K562 (cell line): Measurements from ENCODE around the gene CGREF1. TPM values are rescaled to one million over a fixed set of nuclear protein-coding genes. Genes with fewer than 3 reads are reported as not detected.

Experiments
- CHD1 ChIP-seq: fragments of 200-600 bp; sonication (generic); IDR thresholded peaks from one replicate; pipeline ENCODE4 v1.6.1; 2012; ENCODE audit warnings: mild to moderate bottlenecking, moderate library complexity, low read length, inconsistent platforms
- EZH2 ChIP-seq: IDR thresholded peaks from 2 replicates; pipeline ENCODE4 v1.6.1; 2012; ENCODE audit warnings: low read depth, mild to moderate bottlenecking, inconsistent platforms, low read length, borderline replicate concordance
- FOXJ2 ChIP-seq: fragments of 200-800 bp; sonication (Bioruptor generic); IDR thresholded peaks from 2 replicates; pipeline ENCODE4 v1.6.1; 2016; ENCODE audit warnings: missing genetic modification characterization, missing compliant biosample characterization
- HDAC8 ChIP-seq: fragments of 450-650 bp; IDR thresholded peaks from 2 replicates; pipeline ENCODE4 v1.6.1; 2016; ENCODE audit warnings: mild to moderate bottlenecking, missing genetic modification characterization, moderate library complexity, missing compliant biosample characterization
- HDGF ChIP-seq: fragments of 450-650 bp; IDR thresholded peaks from 2 replicates; pipeline ENCODE4 v1.6.1; 2016
- HNRNPK ChIP-seq: fragments of 200-400 bp; formaldehyde crosslinking; IDR thresholded peaks from one replicate; pipeline ENCODE4 v1.6.1; 2018; ENCODE audit warnings: mild to moderate bottlenecking, low read depth, low read length; ENCODE audit not compliant: poor library complexity, severe bottlenecking
- ILK ChIP-seq: fragments of 450-650 bp; IDR thresholded peaks from 2 replicates; pipeline ENCODE4 v1.6.1; 2016; ENCODE audit warnings: missing genetic modification characterization, low read depth, mild to moderate bottlenecking, missing compliant biosample characterization, moderate library complexity, borderline replicate concordance
- JUN ChIP-seq, 2 experiments: sonication (generic) in 1 of 2; formaldehyde crosslinking in 1 of 2; IDR thresholded peaks; 2 replicates each; pipeline versions ENCODE4 v1.6.1 to v1.8.0; 2012 to 2022; ENCODE audit warnings: borderline replicate concordance in 2 of 2, mild to moderate bottlenecking in 2 of 2, improper control_type of control experiment in 1 of 2, low read depth in 1 of 2, low read length in 1 of 2, missing genetic modification reagents in 1 of 2
- KDM1A ChIP-seq, 2 experiments: fragments of 450-650 bp; IDR thresholded peaks; 2 replicates each; pipeline ENCODE4 v1.6.1; 2016; ENCODE audit warnings: mild to moderate bottlenecking in 2 of 2
- MAFF ChIP-seq: IDR thresholded peaks from 2 replicates; pipeline ENCODE4 v1.6.1; 2012; ENCODE audit warnings: low read length, improper control_type of control experiment
- NCOA2 ChIP-seq, 2 experiments: fragments of 450-650 bp; IDR thresholded peaks; 2 replicates each; pipeline ENCODE4 v1.6.1; 2018; ENCODE audit warnings: mild to moderate bottlenecking in 2 of 2, moderate library complexity in 1 of 2; ENCODE audit not compliant: partially characterized antibody in 2 of 2
- PHF21A ChIP-seq: fragments of 450-650 bp; IDR thresholded peaks from 2 replicates; pipeline ENCODE4 v1.6.1; 2017; ENCODE audit warnings: low read depth, borderline replicate concordance
- PTTG1 ChIP-seq: fragments of 450-650 bp; IDR thresholded peaks from 2 replicates; pipeline ENCODE4 v1.6.1; 2016; ENCODE audit warnings: low read depth, mild to moderate bottlenecking, missing genetic modification characterization, missing compliant biosample characterization
- RBFOX2 ChIP-seq: fragments of 200-400 bp; formaldehyde crosslinking; IDR thresholded peaks from 2 replicates; pipeline ENCODE4 v1.6.1; 2017; ENCODE audit warnings: low read depth, mild to moderate bottlenecking, low read length, moderate library complexity
- SAFB ChIP-seq: fragments of 200-400 bp; formaldehyde crosslinking; IDR thresholded peaks from 2 replicates; pipeline ENCODE4 v1.6.1; 2017; ENCODE audit warnings: low read depth, low read length, borderline replicate concordance
- SMC3 ChIP-seq: conservative IDR thresholded peaks from 2 replicates; pipeline ENCODE4 v1.6.1; 2011; ENCODE audit warnings: low read depth, low read length, improper control_type of control experiment; ENCODE audit not compliant: insufficient read depth
- TAF9B ChIP-seq: fragments of 450-650 bp; IDR thresholded peaks from 2 replicates; pipeline ENCODE4 v1.6.1; 2018; ENCODE audit warnings: mild to moderate bottlenecking; ENCODE audit not compliant: partially characterized antibody
- TFAM ChIP-seq: fragments of 250-450 bp; sonication (Bioruptor Pico); conservative IDR thresholded peaks from 2 replicates; pipeline ENCODE4 v1.5.0; 2021; ENCODE audit warnings: mild to moderate bottlenecking, moderate library complexity
- ZNF695 ChIP-seq: fragments of 450-650 bp; formaldehyde crosslinking; IDR thresholded peaks from 2 replicates; pipeline ENCODE4 v1.4.0; 2020; ENCODE audit warnings: mild to moderate bottlenecking, moderate library complexity
- ZNF764 ChIP-seq: fragments of 250-450 bp; sonication (Bioruptor Pico); IDR thresholded peaks from 2 replicates; pipeline ENCODE4 v1.4.0; 2020; ENCODE audit warnings: low read depth, mild to moderate bottlenecking, moderate library complexity
- ZSCAN29 ChIP-seq: fragments of 450-650 bp; IDR thresholded peaks from 2 replicates; pipeline ENCODE4 v1.6.1; 2017
- polyA plus RNA-seq, 8 experiments: library from polyadenylated mRNA; depleted of rRNA in 4 of 8; stranded (reverse) in 5 of 8; unstranded in 3 of 8; fragments of >200 nt; fragmentation: Nextera tagmentation in 2 of 8; fragmentation: Illumina TruSeq in 1 of 8; extraction: Ambion mirVana in 2 of 8; extraction: Trizol in 1 of 8; gene quantifications; 2 replicates each; pipeline versions ENCODE4 v1.2.1 to v1.2.3, GENCODE V29; 2011 to 2014; ENCODE audit warnings: inconsistent platforms in 1 of 8, missing spikeins in 1 of 8
- total RNA-seq, 7 experiments: library from RNA; depleted of rRNA in 6 of 7; stranded (reverse); fragments of >200 nt in 6 of 7; fragmentation: Illumina TruSeq in 2 of 7; extraction: Trizol in 2 of 7; gene quantifications; 2 replicates each; pipeline versions ENCODE4 v1.2.1 to v1.2.3, GENCODE V29; 2011 to 2021; ENCODE audit warnings: low replicate concordance in 1 of 7
- TF ChIP-seq, protein P1 (sequence below): sonication (generic); formaldehyde crosslinking; IDR thresholded peaks from 2 replicates; pipeline ENCODE4 v1.8.0; 2022; ENCODE audit warnings: mild to moderate bottlenecking, missing genetic modification reagents
- TF ChIP-seq, protein P2 (sequence below): sonication (generic); formaldehyde crosslinking; IDR thresholded peaks from 2 replicates; pipeline ENCODE4 v1.8.0; 2022; ENCODE audit warnings: mild to moderate bottlenecking, missing genetic modification reagents

Gene CGREF1
- total and polyA plus RNA-seq, 9 of the 15 experiments (the other 6 are each of a cell fraction or from before 2014, with no cell fraction given): 0.07 to 0.50 (median 0.37) TPM

DNA sequence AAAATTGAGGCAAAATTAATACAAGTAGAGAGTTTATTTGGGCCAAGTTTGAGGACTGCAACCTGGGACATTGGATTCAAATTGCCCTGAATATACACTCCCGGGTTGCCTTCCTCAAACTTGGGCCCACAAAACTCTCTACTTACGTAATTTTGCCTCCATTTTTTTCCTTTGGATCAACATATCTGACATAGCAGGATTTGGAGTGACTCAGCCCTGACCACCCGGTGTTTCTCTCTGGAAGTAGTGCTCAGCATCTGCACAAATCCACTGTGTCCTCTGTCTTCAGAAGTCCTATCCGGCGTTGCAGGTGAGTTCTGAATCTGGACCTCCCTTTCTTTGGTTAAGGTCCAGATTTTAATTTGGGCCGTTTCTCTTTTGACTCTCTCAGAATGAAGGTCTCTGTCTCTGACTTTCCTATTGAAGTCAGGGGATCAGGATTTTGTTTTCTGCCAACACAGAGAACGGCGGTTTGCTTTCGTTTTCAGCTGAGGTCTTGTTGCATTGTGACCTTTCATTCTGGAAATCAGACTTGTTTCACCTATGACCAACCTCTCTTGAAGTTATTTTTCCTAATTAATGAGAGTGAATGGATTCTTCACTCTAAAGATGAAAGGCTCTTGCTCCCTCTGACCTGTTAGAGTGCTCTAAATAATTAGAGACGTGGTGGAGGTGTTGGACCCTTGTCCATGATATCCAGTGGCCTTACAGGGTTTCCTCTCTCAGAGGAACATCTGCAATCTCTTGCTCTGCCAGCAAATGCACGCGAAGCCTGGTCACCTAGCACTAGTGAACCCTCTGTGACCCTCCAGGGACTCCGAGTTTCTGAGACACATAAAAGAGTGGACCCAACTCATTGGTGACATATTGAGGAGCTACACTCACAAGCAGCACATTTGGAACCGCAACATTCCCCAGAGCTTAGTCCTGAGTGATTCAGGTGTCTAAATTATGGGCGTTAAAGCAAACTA, 43.5 kb upstream of the CGREF1 start (continued):
- no peak for TF ChIP-seq CHD1
- no peak for TF ChIP-seq SAFB
- TF ChIP-seq, protein P1, sequence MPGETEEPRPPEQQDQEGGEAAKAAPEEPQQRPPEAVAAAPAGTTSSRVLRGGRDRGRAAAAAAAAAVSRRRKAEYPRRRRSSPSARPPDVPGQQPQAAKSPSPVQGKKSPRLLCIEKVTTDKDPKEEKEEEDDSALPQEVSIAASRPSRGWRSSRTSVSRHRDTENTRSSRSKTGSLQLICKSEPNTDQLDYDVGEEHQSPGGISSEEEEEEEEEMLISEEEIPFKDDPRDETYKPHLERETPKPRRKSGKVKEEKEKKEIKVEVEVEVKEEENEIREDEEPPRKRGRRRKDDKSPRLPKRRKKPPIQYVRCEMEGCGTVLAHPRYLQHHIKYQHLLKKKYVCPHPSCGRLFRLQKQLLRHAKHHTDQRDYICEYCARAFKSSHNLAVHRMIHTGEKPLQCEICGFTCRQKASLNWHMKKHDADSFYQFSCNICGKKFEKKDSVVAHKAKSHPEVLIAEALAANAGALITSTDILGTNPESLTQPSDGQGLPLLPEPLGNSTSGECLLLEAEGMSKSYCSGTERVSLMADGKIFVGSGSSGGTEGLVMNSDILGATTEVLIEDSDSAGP (CRISPR knock-in tag): no peak
- TF ChIP-seq, protein P2, sequence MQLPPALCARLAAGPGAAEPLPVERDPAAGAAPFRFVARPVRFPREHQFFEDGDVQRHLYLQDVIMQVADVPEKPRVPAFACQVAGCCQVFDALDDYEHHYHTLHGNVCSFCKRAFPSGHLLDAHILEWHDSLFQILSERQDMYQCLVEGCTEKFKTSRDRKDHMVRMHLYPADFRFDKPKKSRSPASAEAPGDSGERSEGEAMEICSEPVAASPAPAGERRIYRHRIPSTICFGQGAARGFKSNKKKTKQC (CRISPR knock-in tag): no peak
- TF ChIP-seq EZH2: no peak
- TF ChIP-seq ZSCAN29: no peak
- TF ChIP-seq SMC3: no peak
- no peak for TF ChIP-seq HNRNPK
- no peak for TF ChIP-seq JUN (IDR thresholded peaks at IDR 0.05; ENCODE audit: borderline replicate concordance, low read depth, low read length)
- no peak for TF ChIP-seq JUN (CRISPR knock-in tag; IDR thresholded peaks at IDR 0.05; ENCODE audit: borderline replicate concordance)
- no peak for TF ChIP-seq PTTG1 (tag)
- TF ChIP-seq MAFF: peak; percentile 25; the same call in 1 of the 2 replicates
- no peak for TF ChIP-seq TFAM (CRISPR knock-in tag)
- no peak for TF ChIP-seq HDGF
- no peak for TF ChIP-seq PHF21A
- TF ChIP-seq NCOA2 (IDR thresholded peaks at IDR 0.05; ENCODE audit: partially characterized antibody in 2 of 2): no peak
- no peak for TF ChIP-seq TAF9B
- no peak for TF ChIP-seq ILK (tag)
- TF ChIP-seq HDAC8 (tag): no peak
- no peak for TF ChIP-seq RBFOX2
- no peak for TF ChIP-seq ZNF695 (CRISPR knock-in tag)
- TF ChIP-seq KDM1A (IDR thresholded peaks at IDR 0.05): no peak
- TF ChIP-seq ZNF764 (CRISPR knock-in tag): no peak
- no peak for TF ChIP-seq FOXJ2 (tag)
- TF ChIP-seq, all 486 proteins: peak for 22
